ENCODE data around the gene FGF18. TPM values are rescaled to one million over a fixed set of nuclear protein-coding genes. Genes with fewer than 3 reads are reported as not detected.

FGF18 gene
- total and polyA plus RNA-seq, 10 of the 15 experiments (the other 5 are each of a cell fraction or from before 2014, with no cell fraction given) = 0.03 to 0.10 (median 0.06) TPM; not detected in 5

- no peaks in the 10 kb centered on the region for H3K4me1 ChIP-seq (ENCODE audit: control insufficient read depth, insufficient read depth, low read length)
- no peak overlapping the region for H3K4me2 ChIP-seq (ENCODE audit: control insufficient read depth, insufficient read depth)
- H3K27ac ChIP-seq (ENCODE audit: control insufficient read depth, insufficient read depth) = no peak overlapping the region
- H3K9me3 ChIP-seq (replicated peaks; ENCODE audit: control insufficient read depth, insufficient read depth, low read length) = no peaks in the 10 kb centered on the region
- H3K27me3 ChIP-seq (replicated peaks in 1 of 2; ENCODE audit: control insufficient read depth in 2 of 2, insufficient read depth in 2 of 2, low read length in 1 of 2) = no peaks in the 10 kb centered on the region; a peak in 1 of 4 replicates
- ChIA-PET RAD21 (ENCODE audit: unreplicated experiment) (no interaction called here), SMC1A (ENCODE audit: uncharacterized antibody, unreplicated experiment) (no interaction called here), CTCF (no interaction called here), POLR2A (no interaction called here)
- WGBS (ENCODE audit: insufficient coverage, insufficient replicate concordance, low lambda C conversion rate, missing lambda C conversion rate) = 67% methylated on average over 10 of the region's 10 CpGs
- no peaks in the 10 kb centered on the region for H3K36me3 ChIP-seq (ENCODE audit: control insufficient read depth in 2 of 2, insufficient read depth in 2 of 2, low read length in 1 of 2)
- TF ChIP-seq ZBTB40 (IDR thresholded peaks at IDR 0.05; ENCODE audit: borderline replicate concordance) = no peak
- no peak for TF ChIP-seq USF2 (IDR thresholded peaks at IDR 0.05; ENCODE audit: borderline replicate concordance, low read depth, low read length)
- no peak for TF ChIP-seq TBL1XR1 (IDR thresholded peaks at IDR 0.05; ENCODE audit: low read depth, low read length)
- no peak for TF ChIP-seq MYC (IDR thresholded peaks at IDR 0.05; ENCODE audit: insufficient read depth, insufficient read length, insufficient replicate concordance, low read length, severe bottlenecking)
- TF ChIP-seq BMI1 (IDR thresholded peaks at IDR 0.05; ENCODE audit: borderline replicate concordance) = no peak
- no peak for TF ChIP-seq BACH1 (IDR thresholded peaks at IDR 0.05; ENCODE audit: borderline replicate concordance)
- TF ChIP-seq IRF3 (IDR thresholded peaks at IDR 0.05) = no peak
- TF ChIP-seq CHD1 (IDR thresholded peaks at IDR 0.05; ENCODE audit: low read depth, low read length) = no peak
- no peak for TF ChIP-seq ZNF622 (IDR thresholded peaks at IDR 0.05)
- TF ChIP-seq EED (IDR thresholded peaks at IDR 0.05; ENCODE audit: low read depth) = no peak
- no peak for TF ChIP-seq TARDBP (IDR thresholded peaks at IDR 0.05; ENCODE audit: borderline replicate concordance)
- no peak for TF ChIP-seq CUX1 (IDR thresholded peaks at IDR 0.05; ENCODE audit: insufficient replicate concordance, low read depth, low read length)
- H4K20me1 ChIP-seq (ENCODE audit: control insufficient read depth, insufficient read depth) = no peaks in the 10 kb centered on the region
- ATAC-seq (no peak), DNase-seq (ENCODE audit: low read depth, low spot score) (no peak), FAIRE-seq (no peak)
- intact Hi-C loops (cut with micrococcal nuclease; ENCODE audit: unreplicated experiment) (no loop called here), in situ Hi-C loops (cut with MboI) (no loop called here)
- H3K4me3 ChIP-seq = no peak overlapping the region
- no TSS peak for BruUV-seq (replicated peaks)
- H3K9ac ChIP-seq (ENCODE audit: control insufficient read depth, insufficient read depth, low read length) = no peak overlapping the region
- no peak overlapping the region for H2AFZ ChIP-seq (ENCODE audit: control insufficient read depth, low read depth, low read length)
- no peaks in the 10 kb centered on the region for H3K79me2 ChIP-seq (ENCODE audit: control insufficient read depth, insufficient read depth, low read length)
Observed at GRCh38 chr5:171492781-171493180, 73.3 kb downstream of the FGF18 start.
